GM18507 (cell line): Measurements from ENCODE around the gene EGR1.

Experiments used
- DNase-seq: peaks from one replicate; pipeline ENCODE4 v3.0.0; 2011; ENCODE audit warnings: low read depth; ENCODE audit not compliant: insufficient read length; ENCODE audit errors: extremely low spot score
- FAIRE-seq: peaks from 2 replicates; lab custom pipeline; 2011; peaks lifted over from hg19 to GRCh38; lab: Jason Lieb, UNC

EGR1 gene

DNA sequence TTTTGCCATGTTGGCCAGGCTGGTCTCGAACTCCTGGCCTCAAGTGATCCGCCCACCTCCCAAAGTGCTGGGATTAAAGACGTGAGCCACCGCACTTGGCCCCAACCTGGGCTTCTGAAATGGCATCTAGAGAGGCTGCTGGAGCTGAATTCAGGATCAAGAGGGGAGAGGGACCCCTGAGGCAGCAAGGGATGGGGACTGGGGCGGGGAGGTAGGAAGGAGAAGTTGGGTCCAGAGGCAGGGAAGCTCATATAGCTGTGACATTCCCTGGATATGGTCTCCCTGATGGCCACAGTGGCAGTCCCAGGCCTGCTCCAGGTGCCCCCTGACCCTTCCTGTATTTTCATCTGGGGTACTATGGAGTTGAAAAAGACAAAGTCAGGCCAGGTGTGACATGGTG is 14.3 kb upstream of the EGR1 start:
- no peak for FAIRE-seq

DNA sequence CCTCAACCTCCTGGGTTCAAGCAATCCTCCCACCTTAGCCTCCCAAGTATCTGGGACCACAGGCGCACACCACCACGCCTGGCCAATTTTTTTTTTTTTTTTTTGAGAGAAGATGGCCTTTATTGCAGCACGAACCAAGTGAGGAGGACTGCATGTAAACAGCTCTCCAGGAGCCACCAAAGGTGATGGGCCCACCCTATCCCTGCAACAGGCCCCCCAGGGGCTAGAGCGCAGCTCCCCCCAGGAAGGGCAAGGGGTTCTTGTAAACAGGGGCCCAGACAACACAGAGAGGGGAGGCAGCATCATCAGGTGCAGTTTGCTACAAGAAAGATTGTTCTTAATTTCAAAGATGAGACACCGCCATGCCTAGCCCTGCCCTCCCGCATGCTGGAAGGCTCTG is 12.6 kb upstream of the EGR1 start:
- FAIRE-seq (no peak), DNase-seq (no peak)

More for the DNA sequence above, 14.3 kb upstream of the EGR1 start:
- DNase-seq: no peak

DNA sequence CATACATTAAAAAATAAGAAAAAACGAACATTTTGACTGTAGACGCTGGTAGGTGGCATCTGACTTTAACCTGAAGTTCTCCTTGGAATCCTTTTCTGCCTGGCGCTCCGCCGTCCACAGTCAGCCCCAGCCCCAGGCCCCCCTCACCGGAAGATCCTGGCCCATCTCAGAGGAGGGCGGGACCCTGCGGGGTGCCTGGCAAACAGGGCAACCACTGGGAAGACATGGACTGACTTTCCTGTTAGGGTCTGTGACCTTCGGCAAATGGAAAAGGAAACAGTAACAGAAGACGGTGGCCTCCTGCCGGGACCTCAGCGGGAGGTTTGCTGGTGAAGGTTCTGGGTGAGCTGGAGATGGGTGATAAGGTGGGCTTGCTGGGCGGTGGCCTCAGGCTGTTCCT is 11.7 kb upstream of the EGR1 start:
- FAIRE-seq (no peak), DNase-seq (no peak)

DNA sequence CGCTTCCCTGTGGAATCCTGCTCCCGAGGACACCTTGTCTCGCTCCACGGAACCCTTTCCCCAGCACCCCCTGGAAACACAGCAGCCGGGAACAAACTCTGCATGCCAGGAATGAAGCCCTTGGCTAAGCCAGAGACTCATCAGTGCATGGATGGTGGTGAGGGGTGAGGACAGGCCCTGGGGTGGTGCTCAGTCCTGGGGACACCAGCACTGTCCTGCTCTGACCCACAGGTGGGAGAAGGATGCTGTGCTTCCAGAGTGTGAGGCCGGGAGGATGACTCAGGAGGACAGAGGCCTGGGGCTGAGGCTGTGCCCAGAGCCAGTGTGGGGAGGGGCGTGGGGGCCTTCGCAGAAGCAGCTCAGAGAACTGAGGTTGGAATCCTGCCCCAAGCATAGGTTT is 11.2 kb upstream of the EGR1 start:
- FAIRE-seq (no peak), DNase-seq (no peak)

DNA sequence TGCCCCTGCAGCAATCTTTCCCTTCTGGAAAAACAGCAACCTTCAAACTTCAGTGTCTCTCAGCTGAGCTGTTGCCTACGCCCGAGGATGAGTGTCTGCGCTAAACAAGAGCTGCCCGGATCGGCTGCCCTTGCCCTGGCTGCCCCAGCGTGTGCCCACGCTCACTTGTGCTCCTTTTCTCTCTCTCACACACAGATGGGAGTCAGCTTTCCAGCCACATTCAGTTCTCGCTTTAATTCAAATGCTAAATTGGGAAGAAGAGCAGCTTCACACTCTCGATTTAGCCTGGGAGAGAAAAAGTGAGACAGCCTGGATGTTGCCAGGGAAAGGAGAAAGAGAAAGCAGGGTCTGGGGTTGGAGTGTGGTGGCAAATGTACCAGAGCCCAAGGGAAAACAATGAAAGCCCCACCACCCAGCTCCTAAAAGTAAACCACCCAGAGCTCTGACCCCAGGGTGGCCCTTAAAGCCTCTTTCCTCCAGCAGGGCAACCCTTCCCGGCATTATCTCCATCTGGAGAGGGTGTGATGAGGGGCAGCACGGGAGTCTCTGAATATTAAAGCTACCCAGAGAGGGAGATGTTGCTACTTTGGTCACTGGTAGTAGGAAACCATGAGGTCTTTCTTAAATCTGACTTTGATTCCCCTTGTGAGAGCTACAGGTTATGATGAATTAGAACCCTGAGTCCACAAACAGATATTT is 9.9 kb upstream of the EGR1 start:
- DNase-seq (no peak), FAIRE-seq (no peak)

DNA sequence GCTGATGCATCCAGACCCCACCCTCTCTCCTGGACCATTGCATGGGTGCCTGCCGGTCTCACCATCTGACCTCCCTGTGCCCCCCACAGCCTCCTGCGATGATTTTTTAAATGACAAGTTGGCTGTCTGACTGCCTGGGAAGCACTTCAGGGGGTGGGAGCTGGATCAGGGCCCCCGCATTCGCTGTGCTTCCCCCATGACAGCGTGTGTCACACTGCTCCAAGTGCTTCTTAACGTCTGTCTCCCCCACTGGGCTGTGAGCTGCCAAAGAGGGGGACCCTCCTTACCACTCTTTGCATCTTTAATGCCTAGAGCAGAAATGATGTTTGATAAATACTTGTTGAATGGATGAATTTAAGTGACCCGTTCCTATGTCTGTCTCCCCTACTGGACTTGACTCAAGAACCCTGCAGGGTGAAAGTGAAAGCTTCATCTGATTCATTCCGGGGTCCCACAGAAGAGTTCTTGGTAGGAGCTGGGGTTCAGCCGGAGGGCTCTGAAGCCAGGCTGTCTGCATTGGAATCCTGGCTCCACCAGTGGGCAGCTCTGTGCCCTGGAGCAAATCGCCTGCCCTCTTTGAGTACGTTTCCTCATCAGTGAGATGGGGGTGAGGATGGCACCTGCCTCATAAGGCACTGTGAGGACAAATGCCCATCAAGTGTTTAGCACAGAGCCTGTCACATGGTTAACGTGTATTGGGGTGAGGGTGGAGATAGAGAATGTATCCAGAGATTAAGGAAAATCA is 7.6 kb upstream of the EGR1 start:
- no peak for FAIRE-seq
- DNase-seq: no peak

DNA sequence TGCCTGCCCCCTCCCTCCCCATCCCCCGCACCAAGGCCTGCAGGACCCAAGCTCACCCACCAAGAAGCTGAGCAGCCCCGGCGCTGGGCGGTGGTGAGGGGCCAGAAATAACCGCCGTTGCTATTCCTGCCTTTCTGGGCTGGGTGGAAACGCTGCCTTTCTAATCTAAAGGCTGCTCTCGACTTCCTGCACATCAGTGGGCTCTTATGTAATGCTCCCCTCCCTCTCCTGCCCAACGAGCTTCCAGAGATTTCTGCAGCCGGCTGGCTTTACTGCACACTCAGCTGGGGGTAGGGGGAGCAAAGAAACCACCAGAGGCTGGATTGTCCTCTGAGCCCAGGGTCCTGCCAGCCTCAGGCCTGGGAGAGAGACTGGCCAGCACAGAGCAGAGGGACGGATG is 6.9 kb upstream of the EGR1 start:
- no peak for DNase-seq
- no peak for FAIRE-seq

DNA sequence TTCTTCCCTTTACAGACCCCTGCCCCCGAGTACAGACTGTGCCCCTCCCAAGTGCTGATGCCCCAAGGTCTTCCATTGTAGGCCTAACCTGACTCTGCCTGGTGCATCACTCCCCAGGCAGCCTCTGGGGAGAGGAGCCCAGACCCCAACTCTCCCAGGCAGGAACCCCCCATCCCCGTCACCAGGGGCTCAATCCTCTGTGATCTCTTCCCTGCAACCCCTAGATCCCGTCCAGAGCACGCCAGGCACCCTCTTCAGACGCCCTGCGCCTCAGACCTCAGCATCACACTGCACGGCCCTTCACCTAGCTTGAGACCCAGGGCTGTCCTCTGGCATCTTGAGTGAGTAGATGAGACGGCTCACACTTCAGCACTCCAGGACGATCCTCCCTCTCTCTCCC is 6.4 kb upstream of the EGR1 start:
- no peak for FAIRE-seq
- DNase-seq: no peak

DNA sequence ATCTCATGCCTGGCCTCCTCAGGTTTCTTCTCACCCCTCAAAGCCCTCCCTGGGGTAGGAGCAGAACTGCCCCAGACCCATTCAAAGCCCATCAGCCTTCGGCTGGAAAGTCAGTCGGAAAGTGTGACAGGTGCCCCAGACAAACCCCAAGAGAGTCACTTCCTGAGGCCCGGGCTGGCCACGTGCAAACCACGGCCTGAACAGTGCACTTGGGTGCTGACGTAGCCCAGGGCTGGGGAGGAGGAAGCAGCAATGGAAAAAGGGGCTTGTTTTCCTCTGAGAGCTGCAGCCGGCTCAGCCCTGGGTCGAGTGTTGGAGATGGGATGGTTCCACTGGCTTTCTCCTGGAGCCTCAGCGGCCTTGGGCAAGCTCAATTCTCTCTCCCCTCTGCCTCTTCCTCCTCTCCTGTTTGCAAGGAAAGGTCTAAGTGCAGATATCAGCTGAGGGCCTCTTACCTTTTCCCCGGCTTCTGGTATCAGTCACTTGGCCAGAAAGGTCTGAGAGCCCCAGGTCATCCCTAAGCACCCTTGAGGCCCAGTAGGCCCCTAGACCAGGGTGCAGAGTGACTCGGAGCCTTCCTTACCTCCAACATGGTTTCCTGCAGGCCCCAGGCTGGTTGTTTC is 5.9 kb upstream of the EGR1 start:
- FAIRE-seq (peak; percentile 88), DNase-seq (no peak)

DNA sequence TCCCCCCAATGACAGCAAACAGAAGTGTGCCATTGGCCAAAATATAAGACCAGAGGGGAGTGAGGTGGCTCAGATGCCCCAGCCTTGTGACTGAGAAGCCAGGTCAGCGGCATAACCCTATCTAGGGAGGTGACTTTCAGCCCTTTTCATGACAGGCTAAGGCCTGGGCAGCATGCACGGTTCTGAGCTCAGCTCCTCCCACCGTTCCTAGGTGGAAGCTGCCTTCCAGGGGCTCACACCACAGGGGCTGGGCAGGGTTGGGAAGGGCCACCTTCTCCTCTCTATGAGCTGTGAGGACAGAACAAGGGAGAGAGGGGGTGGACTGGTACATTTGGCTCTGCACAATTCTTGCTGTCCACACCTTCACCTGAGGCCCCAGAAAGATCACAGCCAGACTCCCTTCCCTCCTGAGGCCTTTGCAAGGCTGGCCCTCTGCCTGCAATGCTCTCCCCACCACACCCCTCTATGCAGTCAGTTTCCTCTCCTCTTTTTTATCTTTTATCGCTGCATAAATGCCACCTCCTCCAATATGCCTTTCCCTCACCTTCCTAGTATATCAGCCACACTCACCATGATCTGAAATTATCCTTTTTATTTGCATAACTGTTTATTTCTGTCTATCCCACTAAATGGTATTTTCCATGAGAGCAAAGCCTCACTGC is 5.1 kb upstream of the EGR1 start:
- DNase-seq (no peak), FAIRE-seq (no peak)

DNA sequence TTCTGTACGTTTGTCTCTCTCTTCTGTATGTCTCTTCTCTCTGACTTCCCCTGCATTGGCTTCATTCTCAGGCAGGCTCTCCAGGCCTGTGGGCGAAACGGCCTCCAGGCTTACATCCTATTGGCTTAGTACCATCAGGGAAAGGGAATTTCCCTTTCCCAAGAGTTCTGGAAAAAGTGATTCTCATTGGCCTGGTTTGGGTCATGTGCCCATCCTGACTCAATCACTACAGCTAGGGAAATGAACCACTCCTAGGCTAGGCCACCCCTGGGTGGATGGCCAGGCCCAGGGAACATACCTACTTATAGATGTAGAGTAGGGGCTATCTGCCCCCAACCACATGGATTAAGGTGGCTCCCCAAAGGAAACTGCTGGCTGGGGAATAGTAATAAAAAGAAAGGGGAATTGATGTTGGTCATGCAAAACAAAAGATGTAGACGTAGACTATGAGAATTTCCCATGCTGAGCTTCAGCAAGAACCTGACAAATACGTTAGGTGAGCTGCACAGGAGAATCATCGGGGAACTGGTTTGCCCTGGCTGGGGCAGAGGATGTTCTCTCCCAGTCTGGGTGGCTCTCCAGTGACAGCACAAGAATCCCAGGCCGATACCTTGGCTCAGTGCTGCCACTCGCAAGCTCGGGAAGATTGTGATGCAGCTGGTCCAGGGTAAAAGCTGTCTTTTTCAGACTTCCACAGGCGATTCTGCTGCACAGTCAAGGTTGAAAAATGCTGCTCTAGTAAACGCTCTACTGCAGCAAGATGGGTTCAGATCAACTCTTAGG is 3.7 kb upstream of the EGR1 start:
- FAIRE-seq (no peak), DNase-seq (no peak)

DNA sequence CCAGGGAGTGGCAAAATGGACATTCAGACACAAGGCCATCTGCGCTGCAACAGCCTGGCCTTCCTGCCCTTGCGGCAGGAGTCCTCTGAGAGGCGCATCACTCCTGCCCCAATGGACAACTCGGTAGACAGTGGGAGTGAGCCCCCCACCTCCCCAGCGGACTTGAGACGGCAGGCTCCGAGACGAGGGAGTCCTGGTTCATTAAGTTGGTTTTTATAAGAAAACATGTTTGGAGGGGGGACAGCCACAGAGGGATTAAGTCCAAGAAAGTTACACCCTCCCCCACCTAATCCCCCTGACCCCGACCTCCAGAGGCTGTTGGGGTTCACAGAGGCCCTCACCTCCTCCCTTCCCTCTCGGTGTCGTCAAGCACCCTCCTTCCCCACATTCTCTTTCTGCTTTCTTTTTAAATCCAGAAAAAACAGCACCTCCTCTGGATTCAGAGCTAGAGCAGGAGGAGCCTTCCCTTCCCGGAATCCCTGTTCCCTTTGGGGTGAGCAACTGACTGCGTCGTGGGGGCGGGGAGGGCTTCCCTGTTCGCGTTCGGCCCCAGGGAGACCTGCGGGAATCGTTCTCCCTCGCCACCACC is 1.8 kb upstream of the EGR1 start:
- DNase-seq: no peak
- FAIRE-seq: no peak

DNA sequence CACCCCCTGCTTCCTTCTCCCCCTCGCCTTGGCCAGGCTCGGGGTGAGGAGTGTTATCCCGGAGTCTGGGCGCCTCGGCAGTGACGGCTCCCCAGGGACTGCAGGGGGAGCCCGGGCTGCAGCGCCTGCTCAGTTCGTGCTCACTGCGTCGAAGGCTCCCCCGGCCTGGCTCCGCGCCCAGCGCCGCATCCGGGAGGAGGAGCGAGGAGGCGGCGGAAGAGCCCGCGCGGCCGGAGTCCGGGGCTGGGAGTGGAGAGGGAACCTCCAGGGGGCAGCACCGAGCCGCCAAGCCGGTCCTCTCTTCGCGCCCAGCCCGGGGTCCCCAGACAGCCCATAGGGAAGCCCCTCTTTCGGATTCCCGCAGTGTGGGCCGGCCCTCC is 1.3 kb upstream of the EGR1 start:
- DNase-seq (peak; percentile 87), FAIRE-seq (no peak)

DNA sequence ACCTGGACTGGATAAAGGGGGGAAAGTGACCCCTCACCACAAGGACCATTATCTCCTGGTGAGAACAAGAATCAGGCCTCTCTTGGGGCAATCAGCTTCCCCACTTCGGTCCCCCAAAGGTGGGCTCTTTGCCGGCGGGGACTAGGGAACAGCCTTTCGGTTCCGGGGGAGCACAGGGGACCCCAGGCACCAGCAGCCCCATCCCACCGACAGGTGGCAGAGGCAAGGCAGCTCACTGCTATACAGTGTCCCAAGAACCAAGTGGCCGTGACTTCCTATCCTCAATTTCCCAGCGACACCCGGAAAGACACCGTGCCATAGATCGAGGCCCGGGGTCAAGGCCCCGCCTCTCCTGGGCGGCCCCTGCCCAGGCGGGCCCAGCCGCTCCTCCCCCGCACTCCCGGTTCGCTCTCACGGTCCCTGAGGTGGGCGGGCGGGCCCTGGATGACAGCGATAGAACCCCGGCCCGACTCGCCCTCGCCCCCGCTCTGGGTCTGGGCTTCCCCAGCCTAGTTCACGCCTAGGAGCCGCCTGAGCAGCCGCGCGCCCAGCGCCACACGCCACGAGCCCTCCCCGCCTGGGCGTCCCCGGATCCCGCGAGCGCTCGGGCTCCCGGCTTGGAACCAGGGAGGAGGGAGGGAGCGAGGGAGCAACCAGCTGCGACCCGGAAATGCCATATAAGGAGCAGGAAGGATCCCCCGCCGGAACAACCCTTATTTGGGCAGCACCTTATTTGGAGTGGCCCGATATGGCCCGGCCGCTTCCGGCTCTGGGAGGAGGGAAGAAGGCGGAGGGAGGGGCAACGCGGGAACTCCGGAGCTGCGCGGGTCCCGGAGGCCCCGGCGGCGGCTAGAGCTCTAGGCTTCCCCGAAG is 655 bp upstream of the EGR1 start:
- peak; percentile 84 for DNase-seq
- peak; percentile 94 for FAIRE-seq

DNA sequence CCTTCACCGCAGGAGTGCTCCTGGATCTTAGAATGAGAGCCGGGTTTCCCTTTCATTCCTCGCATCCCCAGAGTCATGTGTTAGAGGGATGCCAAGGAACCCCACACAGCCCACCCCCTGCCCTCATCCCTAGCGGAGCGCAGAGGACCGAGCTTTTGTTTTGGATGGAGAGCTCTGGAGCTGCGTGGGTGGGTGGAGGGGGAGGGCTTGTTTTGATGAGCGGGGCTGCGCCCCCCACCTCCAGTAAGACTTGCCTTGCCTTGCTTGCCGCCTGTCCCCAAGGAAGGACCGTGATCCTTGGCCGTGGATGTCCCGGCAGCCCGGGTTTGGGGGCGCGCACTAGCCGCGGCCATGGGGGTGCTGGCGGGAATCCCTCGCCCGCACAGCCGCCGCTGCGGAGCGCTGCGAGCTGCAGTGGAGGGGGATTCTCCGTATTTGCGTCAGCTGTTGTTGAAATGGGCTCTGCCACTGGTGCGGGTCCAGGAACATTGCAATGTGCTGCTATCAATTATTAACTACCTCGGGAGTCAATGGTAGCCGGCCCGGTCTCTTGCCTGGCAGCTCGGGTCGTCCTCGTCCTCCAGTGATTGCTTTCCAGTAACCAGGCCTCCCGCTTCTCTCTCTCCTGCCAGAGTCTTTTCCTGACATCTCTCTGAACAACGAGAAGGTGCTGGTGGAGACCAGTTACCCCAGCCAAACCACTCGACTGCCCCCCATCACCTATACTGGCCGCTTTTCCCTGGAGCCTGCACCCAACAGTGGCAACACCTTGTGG is 1.0 kb downstream of the EGR1 start:
- FAIRE-seq (no peak), DNase-seq (no peak)

DNA sequence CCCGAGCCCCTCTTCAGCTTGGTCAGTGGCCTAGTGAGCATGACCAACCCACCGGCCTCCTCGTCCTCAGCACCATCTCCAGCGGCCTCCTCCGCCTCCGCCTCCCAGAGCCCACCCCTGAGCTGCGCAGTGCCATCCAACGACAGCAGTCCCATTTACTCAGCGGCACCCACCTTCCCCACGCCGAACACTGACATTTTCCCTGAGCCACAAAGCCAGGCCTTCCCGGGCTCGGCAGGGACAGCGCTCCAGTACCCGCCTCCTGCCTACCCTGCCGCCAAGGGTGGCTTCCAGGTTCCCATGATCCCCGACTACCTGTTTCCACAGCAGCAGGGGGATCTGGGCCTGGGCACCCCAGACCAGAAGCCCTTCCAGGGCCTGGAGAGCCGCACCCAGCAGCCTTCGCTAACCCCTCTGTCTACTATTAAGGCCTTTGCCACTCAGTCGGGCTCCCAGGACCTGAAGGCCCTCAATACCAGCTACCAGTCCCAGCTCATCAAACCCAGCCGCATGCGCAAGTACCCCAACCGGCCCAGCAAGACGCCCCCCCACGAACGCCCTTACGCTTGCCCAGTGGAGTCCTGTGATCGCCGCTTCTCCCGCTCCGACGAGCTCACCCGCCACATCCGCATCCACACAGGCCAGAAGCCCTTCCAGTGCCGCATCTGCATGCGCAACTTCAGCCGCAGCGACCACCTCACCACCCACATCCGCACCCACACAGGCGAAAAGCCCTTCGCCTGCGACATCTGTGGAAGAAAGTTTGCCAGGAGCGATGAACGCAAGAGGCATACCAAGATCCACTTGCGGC is 1.8 kb downstream of the EGR1 start:
- FAIRE-seq (no peak), DNase-seq (no peak)

DNA sequence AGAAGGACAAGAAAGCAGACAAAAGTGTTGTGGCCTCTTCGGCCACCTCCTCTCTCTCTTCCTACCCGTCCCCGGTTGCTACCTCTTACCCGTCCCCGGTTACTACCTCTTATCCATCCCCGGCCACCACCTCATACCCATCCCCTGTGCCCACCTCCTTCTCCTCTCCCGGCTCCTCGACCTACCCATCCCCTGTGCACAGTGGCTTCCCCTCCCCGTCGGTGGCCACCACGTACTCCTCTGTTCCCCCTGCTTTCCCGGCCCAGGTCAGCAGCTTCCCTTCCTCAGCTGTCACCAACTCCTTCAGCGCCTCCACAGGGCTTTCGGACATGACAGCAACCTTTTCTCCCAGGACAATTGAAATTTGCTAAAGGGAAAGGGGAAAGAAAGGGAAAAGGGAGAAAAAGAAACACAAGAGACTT is 2.4 kb downstream of the EGR1 start:
- DNase-seq: no peak
- FAIRE-seq: no peak
